HG03571 (cell line): ENCODE measurements around the gene RFK.
"Not testable (repeated sequence)": the region's sequence is repeated elsewhere in the genome, so short reads cannot be mapped to it uniquely, and the experiment has no call there.

Experiments used
- ATAC-seq: cut with Tn5 transposase; IDR thresholded peaks from one replicate; pipeline ENCODE4 v1.9.1; 2021; ENCODE audit not compliant: unreplicated experiment

Gene RFK

DNA sequence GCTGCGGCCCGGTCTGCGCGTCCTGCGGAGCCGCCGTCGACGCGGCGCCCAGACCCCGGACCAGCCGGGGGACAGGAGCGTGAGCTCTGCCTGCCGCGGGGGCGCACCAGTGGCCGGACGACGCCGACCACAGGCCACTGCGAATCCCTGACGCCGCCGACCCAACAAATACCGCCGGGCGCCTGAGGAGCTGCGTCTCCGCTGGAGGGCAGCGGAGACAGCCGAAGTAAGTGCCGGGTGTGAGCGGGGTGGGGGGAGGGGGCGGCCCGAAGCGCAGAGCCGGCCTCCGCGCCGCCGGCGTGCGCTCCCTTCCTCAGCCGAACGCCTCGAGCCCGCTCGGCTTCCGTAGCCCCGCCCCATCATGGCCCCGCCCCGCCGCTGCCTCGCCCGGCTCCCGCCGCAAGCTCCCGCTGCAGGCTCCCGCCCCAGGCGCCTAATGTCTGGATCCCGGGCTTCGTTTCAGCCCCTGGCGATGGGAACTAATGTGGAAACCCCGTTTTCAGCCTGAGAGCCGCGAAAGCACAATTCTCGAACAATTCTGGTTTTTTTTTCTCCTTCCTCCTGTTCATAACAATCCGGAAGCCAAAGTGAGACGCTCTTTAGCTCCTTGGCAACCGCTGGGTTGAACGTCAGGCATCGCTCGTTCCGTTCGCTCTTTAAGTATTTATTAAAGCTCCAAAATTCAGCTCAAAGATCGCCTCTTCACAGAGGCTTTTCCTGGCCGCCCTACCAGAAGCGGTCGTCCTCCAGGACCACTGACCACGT lies at the start of gene RFK:
TSS of gene RFK (minus strand) at position 232 of the 765 bp plus-strand sequence. CDS start 255 bp downstream, outside the sequence.
- peak; percentile 71 for ATAC-seq

DNA sequence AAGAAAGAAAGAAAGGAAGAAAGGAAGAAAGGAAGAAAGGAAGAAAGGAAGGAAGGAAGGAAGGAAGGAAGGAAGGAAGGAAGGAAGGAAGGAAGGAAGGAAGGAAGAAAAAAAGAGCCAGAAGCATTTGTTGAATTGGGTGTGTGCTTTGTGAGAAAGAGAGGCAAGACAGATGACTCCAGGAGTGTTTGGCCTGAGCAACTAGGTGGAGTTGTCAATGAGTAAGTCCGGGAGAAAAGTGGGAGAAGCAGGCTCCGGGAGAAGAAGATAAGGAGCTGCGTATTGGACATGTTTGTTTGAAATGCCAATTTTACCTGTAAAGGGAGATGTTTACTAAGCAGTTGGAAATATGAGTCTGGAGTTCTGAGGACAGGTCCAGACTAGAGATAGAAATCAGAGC lies 49.7 kb upstream of the RFK start:
- no peak for ATAC-seq

DNA sequence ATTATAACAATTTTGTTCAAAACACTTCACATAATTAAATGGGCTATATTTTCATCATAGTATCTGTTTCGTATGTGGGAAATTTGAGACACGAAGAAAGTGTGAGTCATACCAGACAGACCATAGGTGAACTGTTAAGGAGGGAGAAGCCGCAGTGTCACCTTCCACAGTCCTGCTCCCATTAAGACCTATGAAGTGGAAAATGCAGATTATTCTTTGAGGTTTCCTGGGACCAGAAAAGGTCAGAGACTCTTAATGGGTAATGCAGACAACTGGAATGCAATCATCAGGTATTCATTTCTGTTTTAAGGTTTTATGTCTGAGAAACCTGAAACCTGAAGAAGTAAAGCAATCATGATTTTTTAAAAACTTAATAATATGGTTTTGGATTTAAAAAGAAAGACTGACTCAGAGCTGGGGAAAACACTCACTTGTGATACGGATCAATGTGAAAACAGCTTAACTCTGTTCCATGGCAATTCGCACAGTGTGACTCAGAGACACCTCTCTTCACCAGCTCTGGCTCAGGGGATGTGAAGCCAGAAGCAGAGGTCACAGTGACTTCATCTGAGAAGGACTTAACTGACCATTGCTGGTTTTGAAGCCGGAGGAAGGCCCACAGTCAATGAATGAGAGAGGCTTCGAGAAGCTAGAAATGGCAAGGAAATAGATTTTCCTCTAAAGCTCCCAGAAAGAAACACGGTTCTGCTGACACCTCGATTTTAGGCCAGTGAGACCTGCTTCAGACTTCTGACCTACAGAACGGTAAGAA lies 47.5 kb upstream of the RFK start:
- ATAC-seq: peak; percentile 68

DNA sequence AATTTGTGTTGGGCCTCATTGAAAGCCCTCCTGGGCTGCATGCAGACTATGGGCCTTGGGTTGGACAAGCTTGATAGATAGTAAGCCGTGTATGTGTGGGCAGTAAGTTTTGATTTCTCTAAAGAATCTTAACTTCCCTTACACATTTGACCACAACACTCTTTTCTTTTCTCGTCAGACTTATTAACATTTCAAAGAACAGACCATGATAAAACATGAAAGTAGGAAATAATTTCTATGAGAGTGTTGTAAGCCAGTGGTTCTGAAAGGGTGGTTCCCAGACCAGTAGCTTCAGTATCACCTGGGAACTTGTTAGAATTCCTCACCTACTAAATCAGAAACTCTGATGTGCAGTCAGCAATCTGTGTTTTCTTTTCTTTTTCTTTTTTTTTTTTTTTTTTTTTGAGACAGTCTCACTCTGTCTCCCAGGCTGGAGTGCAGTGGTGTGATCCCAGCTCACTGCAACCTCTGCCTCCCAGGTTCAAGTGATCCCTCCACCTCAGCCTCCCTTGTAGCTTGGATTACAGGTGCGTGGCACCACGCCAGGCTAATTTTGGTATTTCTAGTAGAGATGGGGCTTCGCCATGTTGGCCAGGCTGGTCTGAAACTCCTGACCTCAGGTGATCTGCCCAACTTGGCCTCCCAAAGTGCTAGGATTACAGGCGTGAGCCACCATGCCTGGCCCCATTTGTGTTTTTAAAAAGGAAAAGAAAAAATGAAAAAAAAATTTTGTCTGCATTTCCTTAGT lies 44.8 kb upstream of the RFK start:
- ATAC-seq: peak; percentile 63

DNA sequence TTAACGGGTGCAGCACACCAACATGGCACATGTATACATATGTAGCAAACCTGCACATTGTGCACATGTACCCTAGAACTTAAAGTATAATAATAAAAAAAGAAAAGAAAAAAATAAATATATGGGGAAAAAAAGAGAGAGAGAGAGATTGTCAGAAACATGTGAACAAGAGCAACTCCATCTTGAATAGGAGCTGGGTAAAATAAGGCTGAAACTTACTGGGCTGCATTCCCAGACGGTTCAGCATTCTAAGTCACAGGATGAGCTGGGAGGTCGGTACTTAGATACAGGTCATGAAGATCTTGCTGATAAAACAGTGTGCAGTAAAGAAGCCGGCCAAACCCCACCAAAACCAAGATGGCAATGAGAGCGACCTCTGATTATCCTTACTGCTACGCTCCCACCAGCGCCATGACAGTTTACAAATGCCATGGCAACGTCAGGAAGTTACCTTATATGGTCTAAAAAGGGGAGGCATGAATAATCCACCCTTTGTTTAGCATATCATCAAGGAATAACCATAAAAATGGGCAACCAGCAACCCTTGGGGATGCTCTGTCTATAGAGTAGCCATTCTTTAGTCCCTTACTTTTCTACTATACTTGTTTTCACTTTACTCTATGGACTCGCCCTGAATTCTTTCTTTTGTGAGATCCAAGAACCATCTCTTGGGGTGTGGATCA lies 42.9 kb upstream of the RFK start:
- ATAC-seq: not testable (repeated sequence)

DNA sequence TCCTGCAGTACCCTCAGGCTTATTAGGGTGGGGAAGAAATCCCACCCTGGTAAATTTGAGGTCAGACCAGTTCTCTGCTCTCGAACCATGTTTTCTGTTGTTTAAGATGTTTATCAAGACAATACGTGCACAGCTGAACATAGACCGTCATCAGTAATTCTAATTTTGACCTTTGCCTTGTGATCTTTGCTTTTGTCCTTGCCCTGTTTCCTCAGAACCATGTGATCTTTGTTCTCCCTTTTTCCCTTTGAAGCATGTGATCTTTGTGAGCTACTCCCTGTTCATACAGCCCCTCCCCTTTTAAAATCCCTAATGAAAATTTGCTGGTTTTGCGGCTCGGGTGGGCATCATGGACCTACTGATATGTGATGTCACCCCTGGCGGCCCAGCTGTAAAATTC lies 40.7 kb upstream of the RFK start:
- ATAC-seq: not testable (repeated sequence)

DNA sequence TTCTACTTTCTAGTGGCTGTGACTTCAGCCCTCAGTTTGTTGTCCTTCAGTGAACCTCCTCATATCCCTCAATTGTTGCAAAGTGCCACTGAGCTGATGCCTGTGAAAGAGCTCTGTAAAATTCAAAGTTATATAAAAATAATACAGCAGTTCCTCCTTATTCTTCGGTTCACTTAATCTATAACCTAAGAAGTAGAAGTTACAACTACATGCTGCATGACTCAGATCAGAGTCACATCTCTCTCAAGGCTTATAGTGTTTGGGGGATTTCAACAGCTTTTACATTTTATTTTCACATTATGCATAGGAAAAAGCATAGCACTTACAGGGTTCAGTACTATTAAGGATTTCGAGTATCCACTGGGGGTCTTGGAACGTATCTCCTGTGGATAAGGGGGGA lies 39.6 kb upstream of the RFK start:
- no peak for ATAC-seq

DNA sequence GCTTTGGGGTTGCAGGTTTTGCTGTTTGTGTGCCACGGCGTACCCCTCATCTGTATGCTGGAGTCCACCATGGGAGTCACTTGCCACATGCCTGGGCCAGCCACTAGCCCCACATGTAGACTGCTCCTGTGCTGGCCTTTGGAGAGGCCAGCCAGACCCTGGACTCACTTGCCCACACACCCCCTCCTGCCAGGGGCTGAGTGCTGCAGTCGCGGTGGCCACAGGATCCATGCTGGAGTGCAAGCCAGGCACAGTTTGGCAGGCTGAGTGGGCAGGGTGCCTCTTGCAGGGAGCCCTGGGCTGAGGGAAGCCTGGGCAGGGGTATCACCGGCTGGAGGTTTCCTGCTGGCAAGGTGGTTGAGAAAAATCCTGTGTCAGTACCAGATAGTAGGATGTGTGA lies 39.2 kb upstream of the RFK start:
- no peak for ATAC-seq

DNA sequence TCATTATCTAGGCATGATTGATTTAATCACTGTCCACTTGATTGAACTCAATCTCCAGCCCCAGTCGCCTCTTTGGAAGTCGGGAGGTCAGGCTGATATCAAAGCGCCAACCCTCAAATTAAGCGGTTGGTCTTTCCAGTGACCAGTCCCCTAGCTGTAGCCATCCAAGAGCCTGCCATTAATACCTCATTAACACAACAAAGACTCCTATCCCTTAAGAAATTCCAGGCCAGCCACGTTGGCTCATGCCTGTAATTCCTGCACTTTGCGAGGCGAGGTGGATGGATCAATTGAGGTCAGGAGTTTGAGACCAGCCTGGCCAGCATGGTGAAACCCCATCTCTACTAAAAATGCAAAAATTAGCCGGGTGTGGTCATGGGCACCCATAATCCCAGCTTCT lies 37.4 kb upstream of the RFK start:
- no peak for ATAC-seq

DNA sequence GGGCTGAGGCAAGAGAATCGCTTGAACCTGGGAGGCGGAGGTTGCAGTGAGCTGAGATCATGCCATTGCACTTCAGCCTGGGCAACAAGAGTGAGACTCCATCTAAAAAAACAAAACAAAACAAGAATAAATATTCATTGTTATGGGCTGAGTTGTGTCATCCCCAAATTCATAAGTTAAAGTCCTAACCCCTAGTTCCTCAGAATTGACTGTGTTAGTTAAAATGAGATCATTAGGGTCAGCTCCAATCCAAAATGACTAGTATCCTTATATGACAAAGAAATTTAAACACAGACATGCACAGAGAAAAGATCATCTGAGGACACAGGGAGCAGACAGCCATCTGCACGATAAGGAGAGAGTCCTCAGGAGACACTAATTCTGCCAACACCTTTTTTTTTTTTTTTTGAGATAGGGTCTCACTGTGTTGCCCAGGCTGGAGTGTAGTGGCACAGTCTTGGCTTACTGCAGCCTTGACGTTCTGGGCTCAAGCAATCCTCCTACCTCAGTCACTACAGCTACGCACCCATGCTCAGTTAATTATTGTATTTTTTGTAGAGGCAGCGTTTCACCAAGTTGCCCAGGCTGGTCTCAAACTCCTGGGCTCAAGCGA lies 32.7 kb upstream of the RFK start:
- no peak for ATAC-seq

DNA sequence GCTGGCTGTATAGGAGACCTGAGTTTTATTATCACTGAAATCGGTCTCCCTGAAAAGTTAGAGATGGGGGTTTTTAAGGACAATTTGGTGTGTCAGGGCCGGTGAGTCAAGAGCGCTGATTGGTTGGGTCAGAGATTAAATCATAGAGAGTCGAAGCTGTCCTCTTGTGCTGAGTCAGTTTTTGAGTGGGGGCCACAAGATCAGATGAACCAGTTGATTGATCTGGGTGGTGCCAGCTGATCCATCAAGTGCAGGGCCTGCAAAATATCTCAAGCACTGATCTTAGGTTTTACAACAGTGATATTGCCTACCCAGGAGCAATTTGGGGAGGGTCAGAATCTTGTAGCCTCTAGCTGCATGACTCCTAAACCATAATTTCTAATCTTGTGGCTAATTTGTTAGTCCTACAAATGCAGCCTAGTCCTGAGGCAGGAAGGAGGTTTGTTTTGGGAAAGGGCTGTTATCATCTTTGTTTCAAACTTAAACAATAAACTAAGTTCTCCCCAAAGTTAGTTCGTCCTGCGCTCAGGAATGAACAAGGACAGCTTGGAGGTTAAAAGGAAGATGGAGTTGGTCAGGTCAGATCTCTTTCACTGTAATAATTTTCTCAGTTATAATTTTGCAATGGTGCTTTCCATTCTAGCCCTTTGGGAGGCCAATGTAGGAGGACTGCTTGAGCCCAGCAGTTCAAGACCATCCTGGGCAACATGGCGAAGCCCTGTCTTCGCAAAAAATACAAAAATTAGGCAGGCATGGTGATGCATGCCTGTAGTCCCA lies 31.6 kb upstream of the RFK start:
- no peak for ATAC-seq

DNA sequence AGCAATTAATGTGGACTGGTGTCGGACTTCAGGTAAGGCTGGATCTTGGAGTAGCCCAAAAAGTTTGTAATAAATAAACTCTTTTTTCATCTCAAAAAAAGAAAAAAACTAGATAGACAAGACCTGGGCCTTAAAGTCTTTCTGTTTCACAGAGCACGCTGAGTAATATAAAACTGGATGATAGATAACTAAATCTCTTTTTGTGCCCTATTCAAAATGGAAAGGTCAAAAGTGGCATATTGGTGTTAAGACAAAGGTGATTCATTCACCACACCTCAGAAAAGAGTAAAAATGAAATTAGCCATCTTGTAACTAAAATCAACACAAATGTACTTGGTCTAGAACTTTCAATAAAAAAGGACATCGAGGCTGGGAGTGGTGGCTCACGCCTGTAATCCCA lies 30.3 kb upstream of the RFK start:
- ATAC-seq: no peak

DNA sequence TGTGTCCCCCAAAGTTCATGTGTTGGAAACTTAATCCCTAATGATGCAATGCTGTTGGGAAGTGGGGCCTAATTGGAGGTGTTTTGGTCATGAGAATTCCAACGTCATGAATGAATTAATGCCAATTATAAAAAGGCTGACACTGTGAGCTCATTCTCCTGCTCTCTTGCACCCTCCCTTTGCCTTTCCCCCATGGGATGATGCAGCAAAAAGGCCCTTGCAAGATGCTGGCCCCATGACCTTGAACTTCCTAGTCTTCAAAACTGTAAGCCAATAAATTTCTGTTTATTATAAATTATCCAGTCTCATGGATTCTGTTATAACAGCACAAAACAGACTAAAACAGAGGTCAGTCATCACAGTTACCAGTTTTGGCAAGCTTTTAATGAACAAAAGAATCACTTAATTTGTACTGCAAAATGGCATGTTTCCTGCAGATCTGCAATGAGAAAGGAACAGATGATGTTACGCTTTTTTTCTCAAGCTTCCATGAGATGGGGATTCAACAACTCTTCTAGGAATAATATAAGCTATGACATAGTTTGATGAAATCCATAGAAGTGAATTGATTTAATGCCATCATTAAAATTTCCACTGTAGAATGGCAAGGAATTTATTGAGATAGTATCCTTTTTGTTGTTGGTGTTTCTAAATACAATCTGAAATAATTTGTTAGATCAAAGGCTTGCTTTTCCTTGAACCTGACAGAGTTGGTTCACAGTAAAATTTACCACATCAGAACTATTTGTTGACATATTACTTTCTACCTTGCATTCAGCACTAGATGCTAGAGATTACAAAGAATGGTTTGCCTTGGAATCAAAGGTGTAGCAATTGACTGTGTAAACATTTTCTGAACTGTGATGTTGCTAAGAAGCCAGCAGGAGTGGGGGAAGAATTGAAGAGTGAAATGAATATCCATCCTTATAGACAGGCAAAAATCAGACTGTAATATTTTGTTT lies 29.3 kb upstream of the RFK start:
- no peak for ATAC-seq

DNA sequence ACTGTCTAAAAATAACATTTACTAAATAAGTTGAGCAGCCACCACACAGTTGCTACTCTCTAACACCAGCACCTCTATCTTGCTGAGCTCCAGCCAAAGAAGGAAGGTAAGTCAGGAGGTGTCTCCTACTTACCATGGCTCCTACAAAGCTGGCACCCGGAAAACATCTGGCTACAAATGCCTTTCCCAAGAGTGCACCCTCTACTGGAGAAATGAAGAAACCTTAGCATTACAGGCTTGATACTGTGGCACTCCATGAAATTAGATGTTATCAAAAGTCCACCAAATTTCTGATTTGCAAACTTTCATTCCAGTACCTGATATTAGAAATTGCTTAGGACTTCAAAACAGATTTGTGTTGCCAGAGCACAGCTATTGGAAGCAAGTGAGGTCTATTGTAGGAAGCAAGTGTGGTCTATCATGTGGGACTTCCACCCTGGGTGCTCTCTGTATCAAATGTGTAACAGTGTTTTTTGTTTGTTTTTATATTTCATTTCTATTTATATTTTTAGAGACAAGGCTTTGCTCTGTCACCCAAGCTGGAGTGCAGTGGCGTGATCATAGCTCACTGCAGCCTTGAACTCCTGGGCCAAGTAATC lies 25.7 kb upstream of the RFK start:
- ATAC-seq: no peak

DNA sequence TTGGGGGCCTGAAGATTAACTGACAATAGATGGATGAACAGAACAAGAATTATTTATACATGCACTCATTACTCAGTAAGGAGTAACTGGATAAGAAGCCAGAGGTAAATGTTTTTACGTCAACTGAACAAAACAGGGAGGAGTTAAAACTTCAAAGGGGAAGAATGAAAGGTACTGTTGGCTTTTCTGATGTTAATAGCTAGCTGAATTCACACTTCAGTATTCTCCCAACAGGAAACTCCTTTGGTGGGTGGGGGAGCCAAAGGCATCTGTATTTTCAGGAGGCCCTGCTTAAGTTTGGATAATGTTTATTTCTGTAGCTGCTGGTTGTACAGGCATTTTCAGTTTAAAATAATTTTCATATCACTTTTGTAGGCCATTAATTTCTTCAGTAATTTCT lies 23.2 kb upstream of the RFK start:
- no peak for ATAC-seq

DNA sequence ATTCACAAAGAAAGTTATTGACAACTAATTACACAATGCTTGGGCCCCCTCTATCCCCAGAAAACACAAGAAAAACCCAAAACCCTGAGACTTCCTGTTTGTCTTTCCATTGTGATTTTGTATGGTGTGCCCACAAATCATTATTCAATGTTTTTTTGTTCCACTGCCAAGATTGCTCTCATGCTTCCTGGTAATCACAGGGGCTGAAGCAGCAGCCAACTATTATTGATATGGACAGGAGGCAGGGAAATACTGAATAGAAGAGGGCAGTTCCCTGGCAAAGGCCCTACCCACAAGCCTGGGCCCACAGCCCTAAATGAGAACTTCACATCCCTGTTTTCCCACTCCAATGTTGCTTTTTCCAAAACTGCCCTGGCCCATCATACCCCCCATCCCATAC lies 21.5 kb upstream of the RFK start:
- no peak for ATAC-seq

DNA sequence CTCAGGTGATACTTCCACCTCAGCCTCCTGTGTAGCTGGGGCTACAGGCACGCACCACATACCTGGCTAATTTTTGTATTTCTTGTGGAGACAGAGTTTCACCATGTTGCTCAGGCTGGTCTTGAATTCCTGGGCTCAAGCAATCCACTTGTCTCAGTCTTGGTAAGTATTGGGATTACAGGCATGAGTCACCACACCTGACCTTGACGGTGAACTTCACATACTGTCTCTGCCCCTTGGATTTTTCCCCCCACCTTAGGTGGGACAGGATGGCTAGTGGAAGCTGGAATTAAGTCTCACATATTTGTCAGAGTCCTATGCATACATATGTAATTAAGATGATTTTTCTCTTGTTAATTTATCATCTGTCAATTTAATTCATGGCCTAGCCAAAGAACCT lies 20.9 kb upstream of the RFK start:
- no peak for ATAC-seq

DNA sequence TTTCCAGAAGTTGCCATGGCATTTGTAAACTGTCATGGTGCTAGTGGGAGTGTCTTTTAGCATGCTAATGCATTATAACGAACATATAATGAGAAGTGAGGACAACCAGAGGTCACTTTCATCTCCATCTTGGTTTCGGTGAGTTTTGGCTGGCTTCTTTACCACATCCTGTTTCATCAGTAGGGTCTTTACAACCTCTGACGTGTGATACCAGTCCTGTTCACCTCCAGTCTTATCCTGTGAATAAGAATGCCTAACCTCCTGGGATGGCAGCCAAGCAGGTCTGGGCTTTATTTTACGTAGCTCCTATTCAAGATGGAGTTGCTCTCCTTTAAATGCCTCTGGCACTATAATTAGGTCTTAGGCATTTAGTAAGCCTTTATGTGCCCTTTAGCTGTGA lies 20.4 kb upstream of the RFK start:
- peak; percentile 74 for ATAC-seq
